SU-DHL-6 (cell line): ENCODE results near the gene ZSCAN21.

ENCODE experiments used
- H2AFZ ChIP-seq: fragments of 200-600 bp; sonication (generic); 2 replicates; pipeline ENCODE4 v1.6.1; 2014; ENCODE audit warnings: low read depth, mild to moderate bottlenecking, moderate library complexity, mixed read lengths, antibody characterized with exemption, low read length; ENCODE audit not compliant: severe bottlenecking
- H3F3A ChIP-seq: fragments of 200-600 bp; shearing (Covaris generic); 2 replicates; pipeline ENCODE4 v1.6.0; 2016; ENCODE audit warnings: antibody characterized with exemption, mild to moderate bottlenecking; ENCODE audit not compliant: insufficient read depth
- H3K27ac ChIP-seq: fragments of 200-600 bp; sonication (generic); 2 replicates; pipeline ENCODE4 v1.5.1; 2016; ENCODE audit warnings: low read depth, mild to moderate bottlenecking, low read length, moderate library complexity, mixed read lengths
- H3K27me3 ChIP-seq: fragments of 200-600 bp; sonication (generic), shearing (Covaris generic); 2 replicates; pipeline ENCODE4 v1.6.0; 2014; ENCODE audit warnings: mild to moderate bottlenecking, low read length
- H3K36me3 ChIP-seq: fragments of 200-600 bp; sonication (generic); 2 replicates; pipeline ENCODE4 v1.6.1; 2014; ENCODE audit warnings: mild to moderate bottlenecking, low read length, mixed read lengths
- H3K4me2 ChIP-seq: fragments of 300-600, 200-600 bp; shearing (Covaris generic), sonication (generic); 2 replicates; pipeline ENCODE4 v1.6.0; 2014; ENCODE audit warnings: low read length, low read depth, mild to moderate bottlenecking; ENCODE audit not compliant: poor library complexity, severe bottlenecking
- H3K4me3 ChIP-seq: fragments of 200-600 bp; sonication (generic); 2 replicates; pipeline ENCODE4 v1.5.1; 2014; ENCODE audit warnings: antibody characterized with exemption, low read length, mild to moderate bottlenecking, mixed read lengths; ENCODE audit not compliant: insufficient read depth, poor library complexity, severe bottlenecking
- H3K79me2 ChIP-seq: fragments of 200-600 bp; sonication (generic); 2 replicates; pipeline ENCODE4 v1.6.1; 2014; ENCODE audit warnings: mild to moderate bottlenecking, low read length, moderate library complexity; ENCODE audit not compliant: insufficient read depth
- H3K9ac ChIP-seq: fragments of 200-600 bp; sonication (generic); 2 replicates; pipeline ENCODE4 v1.7.0; 2014; ENCODE audit warnings: mild to moderate bottlenecking, low read length
- H3K9me2 ChIP-seq: fragments of 200-600 bp; sonication (generic); replicated peaks from 2 replicates; pipeline ENCODE4 v1.6.1; 2014; ENCODE audit warnings: low read length; ENCODE audit not compliant: insufficient read depth
- H3K9me3 ChIP-seq: fragments of 200-600 bp; sonication (generic); 2 replicates; pipeline ENCODE4 v1.6.1; 2014; ENCODE audit warnings: low read length, mixed read lengths; ENCODE audit not compliant: insufficient read depth
- H4K20me1 ChIP-seq: fragments of 200-600 bp; sonication (generic); 2 replicates; pipeline ENCODE4 v1.6.1; 2014; ENCODE audit warnings: low read depth, mild to moderate bottlenecking, antibody characterized with exemption, low read length, moderate library complexity, mixed read lengths
- CTCF ChIP-seq: fragments of 200-600 bp; sonication (generic); IDR thresholded peaks from one replicate; pipeline ENCODE4 v1.5.1; 2017; ENCODE audit warnings: antibody characterized with exemption, mild to moderate bottlenecking, low read length, moderate library complexity; ENCODE audit not compliant: insufficient read depth, poor library complexity, severe bottlenecking
- EZH2phosphoT487 ChIP-seq: fragments of 200-600 bp; sonication (generic), shearing (Covaris generic); conservative IDR thresholded peaks from 2 replicates; pipeline ENCODE4 v1.6.1; 2018; ENCODE audit warnings: mild to moderate bottlenecking, antibody characterized with exemption, low read length, moderate library complexity, mixed read lengths

Gene ZSCAN21

DNA sequence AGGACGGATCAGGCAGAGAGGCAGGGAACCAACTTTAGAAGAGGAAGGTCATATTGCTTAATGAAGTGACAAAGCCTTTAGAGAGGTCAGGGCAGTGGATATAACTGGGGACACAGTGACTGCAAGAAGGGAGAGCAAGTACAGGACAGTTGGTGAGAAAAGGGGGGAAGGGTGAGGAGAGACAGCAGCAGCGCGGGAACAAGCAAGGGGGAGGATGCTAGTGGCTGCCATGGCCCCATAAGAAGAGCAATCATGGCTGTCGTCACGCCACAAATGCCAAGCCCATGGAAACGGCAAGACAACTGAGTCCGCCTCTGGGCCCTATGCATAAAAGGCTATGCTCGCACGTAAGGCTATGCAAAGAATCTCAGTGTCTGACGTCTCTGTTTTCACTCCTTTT lies 22.9 kb downstream of the ZSCAN21 start:
- peaks cover 23% of the 10 kb centered on the region for H3K9me3 ChIP-seq
- H3F3A ChIP-seq: no peaks in the 10 kb centered on the region
- no peak overlapping the region for H3K9ac ChIP-seq
- no peaks in the 10 kb centered on the region for H3K27me3 ChIP-seq
- no peak overlapping the region for H3K4me3 ChIP-seq
- no peak overlapping the region for H2AFZ ChIP-seq
- H3K9me2 ChIP-seq: no peaks in the 10 kb centered on the region
- no peak overlapping the region for H3K4me2 ChIP-seq
- no peaks in the 10 kb centered on the region; the same call in 1 of the 2 replicates for H3K79me2 ChIP-seq
- peaks cover 38% of the 10 kb centered on the region for H3K36me3 ChIP-seq
- no peak overlapping the region for H3K27ac ChIP-seq
- no peaks in the 10 kb centered on the region for H4K20me1 ChIP-seq
- TF ChIP-seq CTCF: no peak
- no peak for TF ChIP-seq EZH2phosphoT487

GRCh38 chr7:100074841-100075240 lies 25.3 kb downstream of the ZSCAN21 start:
- peaks cover 38% of the 10 kb centered on the region for H3K36me3 ChIP-seq
- no peak overlapping the region for H3K27ac ChIP-seq
- H3K9me2 ChIP-seq: no peaks in the 10 kb centered on the region
- no peak overlapping the region for H3K9ac ChIP-seq
- H4K20me1 ChIP-seq: no peaks in the 10 kb centered on the region
- H3F3A ChIP-seq: no peaks in the 10 kb centered on the region
- no peak overlapping the region for H3K4me3 ChIP-seq
- H3K27me3 ChIP-seq: no peaks in the 10 kb centered on the region
- H3K9me3 ChIP-seq: peaks cover 23% of the 10 kb centered on the region
- TF ChIP-seq EZH2phosphoT487 (no peak), CTCF (no peak)
- H3K79me2 ChIP-seq: peaks cover 13% of the 10 kb centered on the region
- no peak overlapping the region for H2AFZ ChIP-seq
- no peak overlapping the region for H3K4me2 ChIP-seq

- H3F3A ChIP-seq: no peaks in the 10 kb centered on the region
- H3K9me3 ChIP-seq: peaks cover 23% of the 10 kb centered on the region
- peaks cover 34% of the 10 kb centered on the region for H3K36me3 ChIP-seq
- no peak overlapping the region for H3K4me2 ChIP-seq
- TF ChIP-seq EZH2phosphoT487: no peak
- TF ChIP-seq CTCF: no peak
- H3K9ac ChIP-seq: no peak overlapping the region
- peaks cover 19% of the 10 kb centered on the region for H3K79me2 ChIP-seq
- no peaks in the 10 kb centered on the region for H4K20me1 ChIP-seq
- no peak overlapping the region for H3K27ac ChIP-seq
- H2AFZ ChIP-seq: no peak overlapping the region
- H3K9me2 ChIP-seq: no peaks in the 10 kb centered on the region
- no peak overlapping the region for H3K4me3 ChIP-seq
- H3K27me3 ChIP-seq: no peaks in the 10 kb centered on the region
These were observed 25.8 kb downstream of the ZSCAN21 start for GRCh38 chr7:100075418-100075817.
